Neural progenitor cell (in vitro differentiated cells): Measurements from ENCODE around the gene HDAC11. TPM values are rescaled to one million over a fixed set of nuclear protein-coding genes. Genes with fewer than 3 reads are reported as not detected.

Experiments
- DNase-seq: peaks from one replicate; pipeline ENCODE4 v3.0.0-alpha.2; 2016; ENCODE audit warnings: low spot score
- H2AFZ ChIP-seq: fragments of 200-600 bp; sonication (generic); replicated peaks from 2 replicates; pipeline ENCODE4 v1.6.1; 2016; ENCODE audit warnings: antibody characterized with exemption
- H3F3A ChIP-seq: fragments of 200-600 bp; sonication (generic); 2 replicates; pipeline ENCODE4 v1.6.1; 2016; ENCODE audit warnings: antibody characterized with exemption, low read depth
- H3K27ac ChIP-seq: fragments of 200-600 bp; sonication (generic); 2 replicates; pipeline ENCODE4 v1.5.1; 2016; ENCODE audit warnings: mild to moderate bottlenecking
- H3K27me3 ChIP-seq: fragments of 200-600 bp; sonication (generic); 2 replicates; pipeline ENCODE4 v1.6.1; 2016; ENCODE audit warnings: mild to moderate bottlenecking, moderate library complexity
- H3K36me3 ChIP-seq: fragments of 200-600 bp; sonication (generic); 2 replicates; pipeline ENCODE4 v1.5.1; 2016
- H3K4me1 ChIP-seq: fragments of 200-600 bp; sonication (generic); 2 replicates; pipeline ENCODE4 v1.6.1; 2016; ENCODE audit warnings: mixed run types
- H3K4me2 ChIP-seq: fragments of 200-600 bp; sonication (generic); 2 replicates; pipeline ENCODE4 v1.6.1; 2016
- H3K4me3 ChIP-seq: fragments of 200-600 bp; sonication (generic); 2 replicates; pipeline ENCODE4 v1.5.1; 2016
- H3K79me2 ChIP-seq: fragments of 200-600 bp; sonication (generic); 2 replicates; pipeline ENCODE4 v1.6.1; 2016; ENCODE audit warnings: low read depth
- H3K9ac ChIP-seq: fragments of 200-600 bp; sonication (generic); 2 replicates; pipeline ENCODE4 v1.6.1; 2016
- H3K9me3 ChIP-seq: fragments of 200-600 bp; sonication (generic); 2 replicates; pipeline ENCODE4 v1.5.1; 2016; ENCODE audit warnings: low read depth
- H4K20me1 ChIP-seq: fragments of 200-600 bp; sonication (generic); 2 replicates; pipeline ENCODE4 v1.6.1; 2016; ENCODE audit warnings: low read depth
- H3K27ac Mint-ChIP-seq: 3 replicates; pipeline ENCODE4 v1.8.0; 2021; ENCODE audit warnings: mixed read lengths
- H3K27me3 Mint-ChIP-seq: 2 replicates; pipeline ENCODE4 v1.8.0; 2022; ENCODE audit warnings: low read depth, mild to moderate bottlenecking, inconsistent platforms, moderate library complexity, mixed read lengths; ENCODE audit not compliant: insufficient read depth
- H3K36me3 Mint-ChIP-seq: 3 replicates; pipeline ENCODE4 v1.8.0; 2021; ENCODE audit warnings: mixed read lengths
- H3K4me1 Mint-ChIP-seq: 3 replicates; pipeline ENCODE4 v1.8.0; 2021; ENCODE audit warnings: mixed read lengths
- H3K4me3 Mint-ChIP-seq: 3 replicates; pipeline ENCODE4 v1.8.0; 2021; ENCODE audit warnings: mild to moderate bottlenecking, moderate library complexity, mixed read lengths
- H3K9me3 Mint-ChIP-seq: 3 replicates; pipeline ENCODE4 v1.8.0; 2020; ENCODE audit warnings: mixed read lengths
- EZH2 ChIP-seq: fragments of 200-600 bp; sonication (generic); IDR thresholded peaks from 2 replicates; pipeline ENCODE4 v1.6.1; 2017; ENCODE audit warnings: antibody characterized with exemption, mild to moderate bottlenecking, moderate library complexity
- EZH2phosphoT487 ChIP-seq: fragments of 200-600 bp; sonication (generic); IDR thresholded peaks from 2 replicates; pipeline ENCODE4 v1.6.1; 2017; ENCODE audit warnings: antibody characterized with exemption
- total RNA-seq: library from RNA; depleted of rRNA; stranded (reverse); fragments of >200 nt; gene quantifications from 2 replicates; pipeline ENCODE4 v1.2.3, GENCODE V29; 2015; ENCODE audit warnings: low replicate concordance
- TF ChIP-seq, protein P1 (sequence below): fragments of 200-600 bp; sonication (generic); IDR thresholded peaks from 2 replicates; pipeline ENCODE4 v1.5.1; 2017; ENCODE audit warnings: antibody characterized with exemption, mild to moderate bottlenecking

Gene HDAC11
- total RNA-seq, 1 donor from 2014 or later, result 4.8 TPM

DNA sequence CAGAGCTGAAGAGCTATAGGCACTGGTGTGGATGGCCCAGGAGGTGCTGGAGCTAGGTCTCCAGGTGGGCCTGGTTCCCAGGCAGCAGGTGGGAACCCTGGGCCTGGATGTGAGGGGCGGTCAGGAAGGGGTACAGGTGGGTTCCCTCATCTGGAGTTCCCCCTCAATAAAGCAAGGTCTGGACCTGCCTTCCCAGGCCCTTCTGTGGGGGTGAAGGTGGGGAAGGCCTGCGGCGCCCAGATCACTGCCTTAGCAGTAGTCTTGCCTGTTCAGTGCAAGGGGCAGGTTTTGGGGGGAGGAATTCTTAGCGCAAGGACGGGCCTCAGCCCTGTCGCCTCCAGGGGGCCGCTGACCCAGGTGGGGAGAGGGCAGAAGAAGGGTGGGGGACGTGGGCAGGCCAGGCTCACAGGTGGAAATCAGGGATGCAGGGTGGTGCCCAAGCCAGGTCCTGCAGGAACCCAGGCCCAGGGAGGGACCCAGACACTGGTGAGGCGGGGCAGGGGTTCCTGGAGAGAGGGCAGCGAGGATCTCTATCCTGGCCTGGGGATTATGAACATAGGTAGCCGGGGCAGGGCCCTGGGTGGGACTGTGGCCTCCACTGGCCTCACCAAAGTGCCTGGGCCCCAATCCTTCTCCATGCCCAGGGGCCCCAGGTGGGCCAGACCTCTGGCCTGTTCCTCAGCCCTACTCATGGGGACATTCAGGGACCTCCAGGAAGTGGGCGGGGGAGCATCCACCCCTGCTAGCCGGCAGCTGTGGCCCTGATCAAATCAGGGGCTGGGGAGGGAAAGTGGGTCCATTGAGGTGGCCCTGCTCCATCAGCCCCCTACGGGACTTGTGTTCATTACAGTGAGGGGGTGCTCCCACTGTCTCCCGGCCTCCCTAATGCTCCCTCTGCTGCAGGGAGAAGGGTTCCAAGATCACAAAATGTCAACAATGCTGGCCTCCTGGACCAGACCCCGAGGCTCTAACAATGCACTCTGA, 25.3 kb downstream of the HDAC11 start:
- Histone ChIP-seq H4K20me1 (no peaks in the 10 kb centered on the region), H3K4me1 (peaks cover 14% of the 10 kb centered on the region), H3F3A (peaks cover 6% of the 10 kb centered on the region), H3K9ac (no peak overlapping the region), H3K4me2 (no peak overlapping the region), H3K27me3 (no peaks in the 10 kb centered on the region), H3K4me3 (no peak overlapping the region), H3K27ac (no peak overlapping the region), H3K79me2 (no peaks in the 10 kb centered on the region), H2AFZ (no peak overlapping the region), H3K9me3 (no peaks in the 10 kb centered on the region), H3K36me3 (no peaks in the 10 kb centered on the region)
- peaks cover 2% of the 10 kb centered on the region for H3K36me3 Mint-ChIP-seq
- H3K27ac Mint-ChIP-seq, result peak overlapping the region; percentile 85
- H3K9me3 Mint-ChIP-seq, result no peaks in the 10 kb centered on the region
- TF ChIP-seq EZH2phosphoT487 (no peak), EZH2 (no peak)
- TF ChIP-seq, protein P1, sequence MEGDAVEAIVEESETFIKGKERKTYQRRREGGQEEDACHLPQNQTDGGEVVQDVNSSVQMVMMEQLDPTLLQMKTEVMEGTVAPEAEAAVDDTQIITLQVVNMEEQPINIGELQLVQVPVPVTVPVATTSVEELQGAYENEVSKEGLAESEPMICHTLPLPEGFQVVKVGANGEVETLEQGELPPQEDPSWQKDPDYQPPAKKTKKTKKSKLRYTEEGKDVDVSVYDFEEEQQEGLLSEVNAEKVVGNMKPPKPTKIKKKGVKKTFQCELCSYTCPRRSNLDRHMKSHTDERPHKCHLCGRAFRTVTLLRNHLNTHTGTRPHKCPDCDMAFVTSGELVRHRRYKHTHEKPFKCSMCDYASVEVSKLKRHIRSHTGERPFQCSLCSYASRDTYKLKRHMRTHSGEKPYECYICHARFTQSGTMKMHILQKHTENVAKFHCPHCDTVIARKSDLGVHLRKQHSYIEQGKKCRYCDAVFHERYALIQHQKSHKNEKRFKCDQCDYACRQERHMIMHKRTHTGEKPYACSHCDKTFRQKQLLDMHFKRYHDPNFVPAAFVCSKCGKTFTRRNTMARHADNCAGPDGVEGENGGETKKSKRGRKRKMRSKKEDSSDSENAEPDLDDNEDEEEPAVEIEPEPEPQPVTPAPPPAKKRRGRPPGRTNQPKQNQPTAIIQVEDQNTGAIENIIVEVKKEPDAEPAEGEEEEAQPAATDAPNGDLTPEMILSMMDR, result no peak
- H3K4me1 Mint-ChIP-seq, result peaks cover 53% of the 10 kb centered on the region
- H3K4me3 Mint-ChIP-seq, result no peak overlapping the region
- H3K27me3 Mint-ChIP-seq, result peaks cover 3% of the 10 kb centered on the region
- DNase-seq, result no peak

DNA sequence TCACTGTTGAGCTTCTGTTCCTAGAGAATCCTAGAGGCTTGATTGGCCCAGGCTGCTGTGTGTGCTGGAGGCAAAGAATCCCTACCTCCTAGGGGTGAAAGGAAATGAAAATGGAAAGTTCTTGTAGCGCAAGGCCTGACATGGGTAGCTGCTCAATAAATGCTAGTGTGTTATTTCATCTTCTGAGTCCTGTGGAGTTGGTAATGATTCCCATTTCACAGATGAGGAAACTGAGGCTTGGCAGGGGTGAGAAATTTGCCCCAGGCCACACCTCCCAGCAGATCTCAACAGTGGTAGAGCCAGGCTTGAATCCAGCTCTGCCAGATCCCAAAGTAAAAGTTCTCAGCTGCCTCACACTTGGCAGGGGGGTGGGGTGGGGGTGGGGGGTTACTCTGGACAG, 26.1 kb downstream of the HDAC11 start:
- no peaks in the 10 kb centered on the region for H3K36me3 ChIP-seq
- no peaks in the 10 kb centered on the region for H3K79me2 ChIP-seq
- TF ChIP-seq, protein P1, result no peak
- TF ChIP-seq EZH2 (no peak), EZH2phosphoT487 (no peak)
- H3K4me3 ChIP-seq, result no peak overlapping the region
- Mint-ChIP-seq H3K36me3 (peaks cover 2% of the 10 kb centered on the region), H3K4me1 (peaks cover 49% of the 10 kb centered on the region), H3K27me3 (peaks cover 3% of the 10 kb centered on the region), H3K27ac (peak overlapping the region; percentile 57), H3K9me3 (no peaks in the 10 kb centered on the region), H3K4me3 (no peak overlapping the region)
- H4K20me1 ChIP-seq, result no peaks in the 10 kb centered on the region
- H3F3A ChIP-seq, result peaks cover 6% of the 10 kb centered on the region
- H3K4me1 ChIP-seq, result peaks cover 14% of the 10 kb centered on the region
- H2AFZ ChIP-seq, result no peak overlapping the region
- DNase-seq, result no peak
- H3K4me2 ChIP-seq, result no peak overlapping the region
- H3K27me3 ChIP-seq, result no peaks in the 10 kb centered on the region
- no peak overlapping the region for H3K9ac ChIP-seq
- no peaks in the 10 kb centered on the region for H3K9me3 ChIP-seq
- no peak overlapping the region for H3K27ac ChIP-seq

DNA sequence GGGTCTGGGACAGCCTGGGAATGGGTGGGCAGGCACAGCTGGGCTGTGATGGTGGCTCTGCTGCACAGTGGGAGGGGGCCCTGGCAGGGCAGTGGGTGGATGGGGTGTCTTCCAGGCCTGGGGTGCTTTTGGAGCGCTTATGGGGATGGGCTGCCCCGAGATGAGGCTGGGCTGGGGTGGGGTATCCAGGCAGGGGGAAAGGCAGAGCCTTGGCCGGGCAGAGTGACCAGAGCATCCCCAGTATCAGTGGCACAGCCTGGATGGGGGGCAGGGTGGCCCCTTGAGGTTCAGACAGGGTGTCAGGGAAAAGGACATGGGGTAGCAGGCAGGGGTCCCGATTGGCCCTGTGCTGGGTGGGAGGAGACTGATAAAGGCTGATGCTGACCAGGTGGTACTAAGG, 26.6 kb downstream of the HDAC11 start:
- H3K4me3 Mint-ChIP-seq, result no peak overlapping the region
- no peak overlapping the region for H3K4me2 ChIP-seq
- no peaks in the 10 kb centered on the region for H3K79me2 ChIP-seq
- TF ChIP-seq EZH2phosphoT487, result no peak
- peaks cover 2% of the 10 kb centered on the region for H3K36me3 Mint-ChIP-seq
- no peak overlapping the region for H2AFZ ChIP-seq
- H3F3A ChIP-seq, result peaks cover 6% of the 10 kb centered on the region
- peaks cover 14% of the 10 kb centered on the region for H3K4me1 ChIP-seq
- H3K4me1 Mint-ChIP-seq, result peaks cover 49% of the 10 kb centered on the region
- no peaks in the 10 kb centered on the region for H3K9me3 ChIP-seq
- H3K36me3 ChIP-seq, result no peaks in the 10 kb centered on the region
- H3K4me3 ChIP-seq, result no peak overlapping the region
- no peaks in the 10 kb centered on the region for H3K27me3 ChIP-seq
- H3K27ac ChIP-seq, result no peak overlapping the region
- peaks cover 3% of the 10 kb centered on the region for H3K27me3 Mint-ChIP-seq
- no peak overlapping the region for H3K9ac ChIP-seq
- no peaks in the 10 kb centered on the region for H4K20me1 ChIP-seq
- no peak overlapping the region for H3K27ac Mint-ChIP-seq
- DNase-seq, result no peak
- H3K9me3 Mint-ChIP-seq, result no peaks in the 10 kb centered on the region

DNA sequence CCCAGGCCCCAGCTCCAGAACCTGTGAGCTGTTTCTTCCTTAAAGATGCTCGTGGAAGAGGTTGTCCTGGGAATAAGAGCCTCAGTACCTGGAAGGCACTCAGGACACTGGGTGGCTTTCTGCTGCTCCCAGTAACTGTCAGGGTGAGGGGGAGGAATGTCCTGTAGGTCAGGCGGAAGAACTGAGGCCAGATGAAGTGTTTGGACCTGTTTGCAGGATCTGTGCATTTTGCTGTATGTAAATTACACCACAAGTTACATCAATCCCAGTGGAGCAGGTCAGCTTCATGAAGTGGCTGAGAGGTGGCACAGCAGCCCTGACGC, 27.1 kb downstream of the HDAC11 start:
- Mint-ChIP-seq H3K4me3 (no peak overlapping the region), H3K36me3 (peaks cover 2% of the 10 kb centered on the region), H3K27ac (peak overlapping the region; percentile 57), H3K4me1 (peaks cover 49% of the 10 kb centered on the region), H3K27me3 (peaks cover 6% of the 10 kb centered on the region), H3K9me3 (no peaks in the 10 kb centered on the region)
- no peaks in the 10 kb centered on the region for H3K27me3 ChIP-seq
- H2AFZ ChIP-seq, result no peak overlapping the region
- TF ChIP-seq, protein P1, result no peak
- no peak for TF ChIP-seq EZH2
- no peak for TF ChIP-seq EZH2phosphoT487
- DNase-seq, result no peak
- peaks cover 6% of the 10 kb centered on the region for H3F3A ChIP-seq
- H3K9me3 ChIP-seq, result no peaks in the 10 kb centered on the region
- no peaks in the 10 kb centered on the region for H3K36me3 ChIP-seq
- no peak overlapping the region for H3K4me2 ChIP-seq
- H3K4me1 ChIP-seq, result peaks cover 14% of the 10 kb centered on the region
- no peak overlapping the region for H3K27ac ChIP-seq
- no peaks in the 10 kb centered on the region for H3K79me2 ChIP-seq
- no peaks in the 10 kb centered on the region for H4K20me1 ChIP-seq
- no peak overlapping the region for H3K4me3 ChIP-seq
- H3K9ac ChIP-seq, result no peak overlapping the region
